Choroid plexus epithelial cell (primary cell): ENCODE results near the gene BRICD5.

Experiments used
- DNase-seq: peaks from one replicate; pipeline ENCODE4 v3.0.0-alpha.2; 2010; ENCODE audit warnings: low read depth
- H3K4me3 ChIP-seq: 2 replicates; pipeline ENCODE4 v1.5.1; 2011; ENCODE audit warnings: low read depth, mild to moderate bottlenecking, control low read depth, low read length, moderate library complexity
- CTCF ChIP-seq: conservative IDR thresholded peaks from 2 replicates; pipeline ENCODE4 v1.5.1; 2011; ENCODE audit warnings: low read depth, mild to moderate bottlenecking, control low read depth, inconsistent platforms, low read length, moderate library complexity

Gene BRICD5

GRCh38 chr16:2174396-2175131, 36.1 kb downstream of the BRICD5 start:
- no peak for DNase-seq
- TF ChIP-seq CTCF = no peak
- H3K4me3 ChIP-seq = no peak overlapping the region

- no peak for TF ChIP-seq CTCF
- no peak for DNase-seq
- no peak overlapping the region for H3K4me3 ChIP-seq
Observed at GRCh38 chr16:2173916-2174315, 36.7 kb downstream of the BRICD5 start.

DNA sequence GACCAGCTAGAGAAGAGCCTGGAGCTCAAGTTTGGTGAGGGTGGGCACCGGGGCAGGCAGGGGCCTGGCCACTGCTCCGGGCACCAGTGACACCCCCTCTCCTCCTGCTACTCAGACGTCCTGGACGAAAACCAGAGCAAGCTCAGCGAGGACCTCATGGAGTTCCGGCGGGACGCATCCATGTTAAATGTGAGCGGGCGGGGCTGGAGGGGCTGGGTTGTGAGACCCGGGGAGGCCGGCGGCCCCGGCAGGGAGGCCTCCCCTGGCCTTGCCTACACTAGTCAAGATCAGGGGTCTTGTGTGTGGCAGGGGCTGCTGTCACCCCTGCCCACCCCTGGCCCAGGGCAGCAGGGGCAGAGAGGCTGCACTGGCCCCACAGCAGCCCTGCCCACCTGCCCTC, 37.3 kb downstream of the BRICD5 start:
- no peak overlapping the region for H3K4me3 ChIP-seq
- no peak for TF ChIP-seq CTCF
- DNase-seq = no peak

DNA sequence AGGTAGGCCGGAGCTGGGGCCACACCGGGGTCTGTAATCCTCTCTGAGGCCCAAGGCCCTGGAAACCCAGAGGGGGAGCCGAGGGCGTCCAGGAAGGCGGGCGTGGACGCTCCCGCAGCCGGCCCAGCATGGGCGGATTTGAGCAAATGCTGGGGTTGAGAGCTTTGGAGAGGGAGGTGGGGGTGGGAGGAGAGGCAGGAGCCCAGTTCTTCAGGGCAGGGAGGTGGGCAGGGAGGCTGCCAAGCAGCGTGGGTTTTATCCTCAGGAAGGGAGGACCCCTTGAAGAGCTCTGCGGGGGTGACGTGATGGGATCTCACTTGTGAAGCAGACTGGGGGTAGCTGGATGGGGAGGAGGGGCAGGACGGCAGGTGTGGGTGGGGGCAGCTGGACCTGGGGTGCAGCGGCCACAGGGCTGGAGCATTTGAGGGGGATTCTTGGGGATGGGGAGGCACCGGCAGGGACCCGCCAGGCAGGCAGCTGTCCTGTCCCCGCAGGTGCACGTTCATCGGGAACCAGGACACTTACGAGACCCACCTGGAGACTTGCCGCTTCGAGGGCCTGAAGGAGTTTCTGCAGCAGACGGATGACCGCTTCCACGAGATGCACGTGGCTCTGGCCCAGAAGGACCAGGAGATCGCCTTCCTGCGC, 37.9 kb downstream of the BRICD5 start:
- DNase-seq = no peak
- TF ChIP-seq CTCF = no peak
- no peak overlapping the region for H3K4me3 ChIP-seq

GRCh38 chr16:2171601-2172178, 39.0 kb downstream of the BRICD5 start:
- H3K4me3 ChIP-seq = no peak overlapping the region
- TF ChIP-seq CTCF = no peak
- no peak for DNase-seq

DNA sequence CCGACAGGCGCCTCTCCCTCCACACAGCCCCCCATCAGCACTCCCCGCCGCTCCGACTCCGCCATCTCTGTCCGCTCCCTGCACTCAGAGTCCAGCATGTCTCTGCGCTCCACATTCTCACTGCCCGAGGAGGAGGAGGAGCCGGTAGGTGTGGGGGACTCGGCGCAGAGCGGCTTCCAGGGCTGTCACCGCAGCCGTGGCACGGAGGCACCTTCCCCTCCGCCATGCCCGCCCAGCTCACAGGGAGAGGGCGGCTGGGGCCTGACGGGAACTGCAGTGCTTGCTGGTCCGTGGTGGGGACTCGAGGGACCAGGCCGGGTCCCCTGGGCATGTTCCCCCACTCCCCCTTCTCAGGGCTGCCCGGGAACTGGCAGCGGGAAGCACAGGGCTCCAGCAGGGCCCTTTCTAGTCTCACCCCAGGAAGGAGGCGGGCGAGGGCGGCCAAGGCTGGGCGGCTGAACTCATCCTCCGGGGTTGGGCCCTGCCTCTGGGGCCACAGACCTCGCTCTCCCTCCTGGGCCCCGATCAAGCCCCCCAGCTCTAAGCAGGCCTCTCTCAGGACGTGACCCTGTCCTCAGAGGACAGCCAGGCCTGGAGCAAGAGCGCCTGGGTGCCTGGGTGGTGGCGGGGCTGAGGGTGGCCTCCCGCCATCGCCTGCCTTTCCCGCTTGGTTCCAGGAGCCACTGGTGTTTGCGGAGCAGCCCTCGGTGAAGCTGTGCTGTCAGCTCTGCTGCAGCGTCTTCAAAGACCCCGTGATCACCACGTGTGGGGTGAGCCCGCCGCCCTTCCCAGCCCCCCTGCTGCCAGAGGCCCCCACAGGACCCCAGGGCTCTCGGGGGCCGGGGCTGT, 39.9 kb downstream of the BRICD5 start:
- no peak for TF ChIP-seq CTCF
- DNase-seq = no peak
- H3K4me3 ChIP-seq = no peak overlapping the region
